Activated T-cell treated with anti-CD3 and anti-CD28 coated beads, Interleukin-2, amount 50 U/mL, for 24 hours (primary cell): ENCODE measurements around the gene TBC1D3D.
"Not testable (repeated sequence)": the region's sequence is repeated elsewhere in the genome, so short reads cannot be mapped to it uniquely, and the experiment has no call there.

Experiments used
- DNase-seq: peaks from one replicate; pipeline ENCODE4 v3.0.0-alpha.2; 2020
- H3K27ac Mint-ChIP-seq: 2 replicates; pipeline ENCODE4 v1.8.0; 2020; ENCODE audit warnings: mild to moderate bottlenecking, mixed read lengths
- H3K27me3 Mint-ChIP-seq: 2 replicates; pipeline ENCODE4 v1.8.0; 2020; ENCODE audit warnings: mixed read lengths
- H3K36me3 Mint-ChIP-seq: 2 replicates; pipeline ENCODE4 v1.8.0; 2020; ENCODE audit warnings: low read depth, mixed read lengths
- H3K4me1 Mint-ChIP-seq: 2 replicates; pipeline ENCODE4 v1.8.0; 2020; ENCODE audit warnings: low read depth, mixed read lengths
- H3K4me3 Mint-ChIP-seq: 2 replicates; pipeline ENCODE4 v1.8.0; 2020; ENCODE audit warnings: mild to moderate bottlenecking, moderate library complexity, mixed read lengths
- H3K9me3 Mint-ChIP-seq: 2 replicates; pipeline ENCODE4 v1.8.0; 2020; ENCODE audit warnings: mixed read lengths

TBC1D3D gene

DNA sequence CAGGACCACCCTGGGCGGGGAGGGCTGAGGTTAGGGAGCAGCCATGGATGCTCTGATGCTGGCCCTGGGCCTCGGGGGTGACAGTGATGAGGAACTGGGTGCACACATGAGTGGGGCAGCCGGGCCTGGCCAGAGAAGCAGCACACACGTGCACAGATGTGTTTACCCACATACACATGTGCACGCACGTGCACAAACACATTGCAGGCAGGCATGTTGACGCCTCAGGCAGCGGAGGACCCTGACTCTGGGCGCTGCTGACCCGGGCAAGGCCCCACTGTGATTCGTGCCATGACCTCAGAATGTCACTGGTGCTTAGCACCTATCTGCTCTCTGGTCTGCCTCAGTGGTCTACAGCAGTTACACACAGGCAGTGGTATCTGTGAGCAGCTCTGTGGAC is at the start of gene TBC1D3D:
Gene TBC1D3D (plus strand): TSS at position 301 of the 400 bp plus-strand sequence. CDS start 1,585 bp downstream, outside the sequence.
- not testable (repeated sequence) for DNase-seq, H3K27ac Mint-ChIP-seq, H3K4me3 Mint-ChIP-seq, H3K36me3 Mint-ChIP-seq, H3K27me3 Mint-ChIP-seq, H3K9me3 Mint-ChIP-seq, H3K4me1 Mint-ChIP-seq

GRCh38 chr17:37988960-37989359 is 14.8 kb upstream of the TBC1D3D start, which contains the start of gene TBC1D3L:
Gene TBC1D3L (minus strand): TSS chr17:37989060. CDS start chr17:37987520, 1,540 bp downstream.
- H3K4me3 Mint-ChIP-seq, H3K36me3 Mint-ChIP-seq, H3K9me3 Mint-ChIP-seq: not testable (repeated sequence)

More at GRCh38 chr17:37988960-37989359, 14.8 kb upstream of the TBC1D3D start, which contains the start of gene TBC1D3L:
- not testable (repeated sequence) for H3K4me1 Mint-ChIP-seq, H3K27ac Mint-ChIP-seq, H3K27me3 Mint-ChIP-seq, DNase-seq
